ENCODE data around the gene HLX. TPM values are rescaled to one million over a fixed set of nuclear protein-coding genes. Genes with fewer than 3 reads are reported as not detected.

The HLX gene
- total RNA-seq, 1 donor, result 7.6 TPM

GRCh38 chr1:220921498-220921897, 42.3 kb downstream of the HLX start:
- no peak overlapping the region for H3K4me3 ChIP-seq (ENCODE audit: low read length)
- no peaks in the 10 kb centered on the region for H3K9me3 ChIP-seq (ENCODE audit: low read depth, low read length)
- no peaks in the 10 kb centered on the region for H3K4me1 ChIP-seq (ENCODE audit: insufficient read depth, low read length)
- H3K27me3 ChIP-seq (ENCODE audit: insufficient read depth, low read length), result peaks cover 3% of the 10 kb centered on the region

GRCh38 chr1:220921971-220922635, 42.9 kb downstream of the HLX start:
- Histone ChIP-seq H3K4me1 (ENCODE audit: insufficient read depth, low read length) (no peaks in the 10 kb centered on the region), H3K27me3 (ENCODE audit: insufficient read depth, low read length) (peaks cover 3% of the 10 kb centered on the region), H3K9me3 (ENCODE audit: low read depth, low read length) (no peaks in the 10 kb centered on the region), H3K4me3 (ENCODE audit: low read length) (no peak overlapping the region)

GRCh38 chr1:220922951-220923350, 43.7 kb downstream of the HLX start:
- Histone ChIP-seq H3K4me1 (ENCODE audit: insufficient read depth, low read length) (peaks cover 7% of the 10 kb centered on the region), H3K27me3 (ENCODE audit: insufficient read depth, low read length) (peaks cover 3% of the 10 kb centered on the region), H3K9me3 (ENCODE audit: low read depth, low read length) (no peaks in the 10 kb centered on the region), H3K4me3 (ENCODE audit: low read length) (no peak overlapping the region)

GRCh38 chr1:220924331-220924970, 45.2 kb downstream of the HLX start:
- no peak overlapping the region for H3K4me3 ChIP-seq (ENCODE audit: low read length)
- H3K27me3 ChIP-seq (ENCODE audit: insufficient read depth, low read length), result peaks cover 3% of the 10 kb centered on the region
- H3K9me3 ChIP-seq (ENCODE audit: low read depth, low read length), result no peaks in the 10 kb centered on the region
- peaks cover 8% of the 10 kb centered on the region for H3K4me1 ChIP-seq (ENCODE audit: insufficient read depth, low read length)

- H3K4me1 ChIP-seq (ENCODE audit: insufficient read depth, low read length), result peaks cover 8% of the 10 kb centered on the region
- H3K9me3 ChIP-seq (ENCODE audit: low read depth, low read length), result no peaks in the 10 kb centered on the region
- H3K27me3 ChIP-seq (ENCODE audit: insufficient read depth, low read length), result peaks cover 3% of the 10 kb centered on the region
- H3K4me3 ChIP-seq (ENCODE audit: low read length), result no peak overlapping the region
Measured at GRCh38 chr1:220925707-220926106, 46.5 kb downstream of the HLX start.

GRCh38 chr1:220926146-220926545, 46.9 kb downstream of the HLX start:
- Histone ChIP-seq H3K4me1 (ENCODE audit: insufficient read depth, low read length) (peaks cover 8% of the 10 kb centered on the region), H3K27me3 (ENCODE audit: insufficient read depth, low read length) (peaks cover 3% of the 10 kb centered on the region), H3K9me3 (ENCODE audit: low read depth, low read length) (no peaks in the 10 kb centered on the region), H3K4me3 (ENCODE audit: low read length) (no peak overlapping the region)

GRCh38 chr1:220927442-220927841, 48.2 kb downstream of the HLX start:
- H3K4me3 ChIP-seq (ENCODE audit: low read length), result no peak overlapping the region

GRCh38 chr1:220928320-220928719, 49.1 kb downstream of the HLX start:
- Histone ChIP-seq H3K4me3 (ENCODE audit: low read length) (no peak overlapping the region), H3K9me3 (ENCODE audit: low read depth, low read length) (no peaks in the 10 kb centered on the region), H3K27me3 (ENCODE audit: insufficient read depth, low read length) (peaks cover 3% of the 10 kb centered on the region), H3K4me1 (ENCODE audit: insufficient read depth, low read length) (peaks cover 8% of the 10 kb centered on the region)

More at GRCh38 chr1:220927442-220927841, 48.2 kb downstream of the HLX start:
- H3K9me3 ChIP-seq (ENCODE audit: low read depth, low read length), result no peaks in the 10 kb centered on the region
- H3K4me1 ChIP-seq (ENCODE audit: insufficient read depth, low read length), result peaks cover 8% of the 10 kb centered on the region
- H3K27me3 ChIP-seq (ENCODE audit: insufficient read depth, low read length), result peaks cover 3% of the 10 kb centered on the region

- peaks cover 8% of the 10 kb centered on the region for H3K4me1 ChIP-seq (ENCODE audit: insufficient read depth, low read length)
- H3K9me3 ChIP-seq (ENCODE audit: low read depth, low read length), result no peaks in the 10 kb centered on the region
- H3K27me3 ChIP-seq (ENCODE audit: insufficient read depth, low read length), result peaks cover 3% of the 10 kb centered on the region
- no peak overlapping the region for H3K4me3 ChIP-seq (ENCODE audit: low read length)
Measured at GRCh38 chr1:220928725-220929300, 49.6 kb downstream of the HLX start.

- no peak overlapping the region for H3K4me3 ChIP-seq (ENCODE audit: low read length)
Measured at GRCh38 chr1:220929304-220929703, 50.1 kb downstream of the HLX start.

More at GRCh38 chr1:220929304-220929703, 50.1 kb downstream of the HLX start:
- peaks cover 3% of the 10 kb centered on the region for H3K27me3 ChIP-seq (ENCODE audit: insufficient read depth, low read length)
- peaks cover 8% of the 10 kb centered on the region for H3K4me1 ChIP-seq (ENCODE audit: insufficient read depth, low read length)
- H3K9me3 ChIP-seq (ENCODE audit: low read depth, low read length), result no peaks in the 10 kb centered on the region

Other genes with a start within 250 kb of the HLX start
- 1.3 TPM for gene C1orf115, start 189.1 kb upstream of the HLX start, total RNA-seq
- gene MTARC2, start 131.1 kb upstream of the HLX start, total RNA-seq, result 1.0 TPM
- gene MTARC1, start 92.5 kb upstream of the HLX start, total RNA-seq, result 9.7 TPM

Data from mononuclear cell (primary cell).